ENCODE data around the gene DSCAML1.

DSCAML1 gene

GRCh38 chr11:117471776-117472175, 325.2 kb downstream of the DSCAML1 start:
- Histone ChIP-seq H3K27me3 (ENCODE audit: insufficient read depth, low read length) (no peaks in the 10 kb centered on the region), H3K9ac (ENCODE audit: low read length) (no peak overlapping the region), H3K27ac (ENCODE audit: low read depth, low read length, poor library complexity, severe bottlenecking) (no peak overlapping the region), H3K9me2 (ENCODE audit: low read depth, low read length) (no peaks in the 10 kb centered on the region), H3K4me1 (ENCODE audit: insufficient read depth, low read length, severe bottlenecking) (no peaks in the 10 kb centered on the region), H4K20me1 (ENCODE audit: insufficient read depth, low read length) (no peaks in the 10 kb centered on the region), H3K36me3 (ENCODE audit: insufficient read depth, low read length) (no peaks in the 10 kb centered on the region), H3F3A (ENCODE audit: insufficient read depth, low read length) (no peaks in the 10 kb centered on the region), H3K4me2 (ENCODE audit: low read length) (no peak overlapping the region), H2AFZ (ENCODE audit: low read length) (no peak overlapping the region), H3K79me2 (ENCODE audit: insufficient read depth, low read length) (no peaks in the 10 kb centered on the region), H3K9me3 (ENCODE audit: low read length) (no peaks in the 10 kb centered on the region), H3K4me3 (ENCODE audit: low read depth, low read length, poor library complexity, severe bottlenecking) (no peak overlapping the region)
- TF ChIP-seq CTCF (IDR thresholded peaks at IDR 0.05; ENCODE audit: low read length) (no peak), EZH2 (IDR thresholded peaks at IDR 0.05; ENCODE audit: borderline replicate concordance, low read length) (no peak)

- H3K27me3 ChIP-seq (ENCODE audit: insufficient read depth, low read length): no peaks in the 10 kb centered on the region
- H3K9me2 ChIP-seq (ENCODE audit: low read depth, low read length): no peaks in the 10 kb centered on the region
- TF ChIP-seq EZH2 (IDR thresholded peaks at IDR 0.05; ENCODE audit: borderline replicate concordance, low read length) (no peak), CTCF (IDR thresholded peaks at IDR 0.05; ENCODE audit: low read length) (no peak)
- no peaks in the 10 kb centered on the region for H3F3A ChIP-seq (ENCODE audit: insufficient read depth, low read length)
- no peaks in the 10 kb centered on the region for H3K9me3 ChIP-seq (ENCODE audit: low read length)
- no peak overlapping the region for H3K27ac ChIP-seq (ENCODE audit: low read depth, low read length, poor library complexity, severe bottlenecking)
- H3K9ac ChIP-seq (ENCODE audit: low read length): no peak overlapping the region
- no peak overlapping the region for H2AFZ ChIP-seq (ENCODE audit: low read length)
- no peaks in the 10 kb centered on the region for H3K79me2 ChIP-seq (ENCODE audit: insufficient read depth, low read length)
- H3K4me1 ChIP-seq (ENCODE audit: insufficient read depth, low read length, severe bottlenecking): no peaks in the 10 kb centered on the region
- no peaks in the 10 kb centered on the region for H3K36me3 ChIP-seq (ENCODE audit: insufficient read depth, low read length)
- H4K20me1 ChIP-seq (ENCODE audit: insufficient read depth, low read length): no peaks in the 10 kb centered on the region
- H3K4me2 ChIP-seq (ENCODE audit: low read length): no peak overlapping the region
- H3K4me3 ChIP-seq (ENCODE audit: low read depth, low read length, poor library complexity, severe bottlenecking): no peak overlapping the region
Measured at GRCh38 chr11:117470576-117470975, 326.4 kb downstream of the DSCAML1 start.

- no peaks in the 10 kb centered on the region for H3K27me3 ChIP-seq (ENCODE audit: insufficient read depth, low read length)
- no peak overlapping the region for H3K27ac ChIP-seq (ENCODE audit: low read depth, low read length, poor library complexity, severe bottlenecking)
- no peaks in the 10 kb centered on the region for H3F3A ChIP-seq (ENCODE audit: insufficient read depth, low read length)
- no peak overlapping the region for H3K4me3 ChIP-seq (ENCODE audit: low read depth, low read length, poor library complexity, severe bottlenecking)
- H3K9ac ChIP-seq (ENCODE audit: low read length): no peak overlapping the region
- H3K9me2 ChIP-seq (ENCODE audit: low read depth, low read length): no peaks in the 10 kb centered on the region
- H3K79me2 ChIP-seq (ENCODE audit: insufficient read depth, low read length): no peaks in the 10 kb centered on the region
- no peaks in the 10 kb centered on the region for H4K20me1 ChIP-seq (ENCODE audit: insufficient read depth, low read length)
- H3K36me3 ChIP-seq (ENCODE audit: insufficient read depth, low read length): no peaks in the 10 kb centered on the region
- no peak overlapping the region for H2AFZ ChIP-seq (ENCODE audit: low read length)
- H3K4me1 ChIP-seq (ENCODE audit: insufficient read depth, low read length, severe bottlenecking): no peaks in the 10 kb centered on the region
- H3K4me2 ChIP-seq (ENCODE audit: low read length): no peak overlapping the region
- TF ChIP-seq CTCF (IDR thresholded peaks at IDR 0.05; ENCODE audit: low read length) (no peak), EZH2 (IDR thresholded peaks at IDR 0.05; ENCODE audit: borderline replicate concordance, low read length) (no peak)
- H3K9me3 ChIP-seq (ENCODE audit: low read length): no peaks in the 10 kb centered on the region
Measured at GRCh38 chr11:117468888-117469287, 328.1 kb downstream of the DSCAML1 start.

Measured in OCI-LY1 (cell line).